Brain pericyte (primary cell): ENCODE measurements around the gene NLRP5.
"Not testable (repeated sequence)": the region's sequence is repeated elsewhere in the genome, so short reads cannot be mapped to it uniquely, and the experiment has no call there.

ENCODE experiments used
- DNase-seq: peaks from one replicate; pipeline ENCODE4 v3.0.0-alpha.2; 2012; ENCODE audit warnings: low read depth, low spot score

Gene NLRP5

GRCh38 chr19:55986487-55986886 is at the start of gene NLRP5:
Gene NLRP5 (plus strand): TSS chr19:55986775.
- no peak for DNase-seq

- no peak for DNase-seq
Measured at GRCh38 chr19:55939206-55939605, 47.4 kb upstream of the NLRP5 start.

GRCh38 chr19:55940306-55940705 is 46.3 kb upstream of the NLRP5 start:
- DNase-seq: no peak

- DNase-seq: no peak
Measured at GRCh38 chr19:55947532-55947931, 39.0 kb upstream of the NLRP5 start, which contains the start of gene NLRP8. Gene NLRP8 (plus strand): TSS chr19:55947832.

- not testable (repeated sequence) for DNase-seq
Measured at GRCh38 chr19:55950566-55950965, 36.0 kb upstream of the NLRP5 start.

GRCh38 chr19:55956431-55956830 is 30.1 kb upstream of the NLRP5 start:
- no peak for DNase-seq

- no peak for DNase-seq
Measured at GRCh38 chr19:55958356-55958755, 28.2 kb upstream of the NLRP5 start.

GRCh38 chr19:55959996-55960675 is 26.4 kb upstream of the NLRP5 start:
- no peak for DNase-seq

GRCh38 chr19:55962186-55962585 is 24.4 kb upstream of the NLRP5 start:
- DNase-seq: no peak

- DNase-seq: no peak
Measured at GRCh38 chr19:55973982-55974381, 12.6 kb upstream of the NLRP5 start.

- DNase-seq: no peak
Measured at GRCh38 chr19:55980415-55980814, 6.2 kb upstream of the NLRP5 start.

- DNase-seq: no peak
Measured at GRCh38 chr19:55985254-55985653, 1.3 kb upstream of the NLRP5 start.

- DNase-seq: no peak
Measured at GRCh38 chr19:55990831-55991230, 4.3 kb downstream of the NLRP5 start.

- no peak for DNase-seq
Measured at GRCh38 chr19:55993492-55993891, 6.9 kb downstream of the NLRP5 start.

GRCh38 chr19:56014765-56015164 is 28.2 kb downstream of the NLRP5 start:
- no peak for DNase-seq

GRCh38 chr19:56015756-56016155 is 29.2 kb downstream of the NLRP5 start:
- DNase-seq: no peak

- not testable (repeated sequence) for DNase-seq
Measured at GRCh38 chr19:56019325-56019724, 32.8 kb downstream of the NLRP5 start.

GRCh38 chr19:56020355-56020975 is 33.9 kb downstream of the NLRP5 start:
- not testable (repeated sequence) for DNase-seq

- no peak for DNase-seq
Measured at GRCh38 chr19:56026769-56027168, 40.2 kb downstream of the NLRP5 start.

- DNase-seq: no peak
Measured at GRCh38 chr19:56053596-56053995, 67.0 kb downstream of the NLRP5 start.

- DNase-seq: no peak
Measured at GRCh38 chr19:56066152-56067023, 79.8 kb downstream of the NLRP5 start.

GRCh38 chr19:56069642-56070041 is 83.1 kb downstream of the NLRP5 start:
- DNase-seq: no peak
